ENCODE measurements around the gene ACHE. TPM values are rescaled to one million over a fixed set of nuclear protein-coding genes. Genes with fewer than 3 reads are reported as not detected.
"Not testable (repeated sequence)": the region's sequence is repeated elsewhere in the genome, so short reads cannot be mapped to it uniquely, and the experiment has no call there.

Gene ACHE
- total RNA-seq, 1 experiment from 2014 or later = 7.0 TPM

- H3K79me2 ChIP-seq (ENCODE audit: insufficient read depth, low read length) = no peaks in the 10 kb centered on the region
- Mint-ChIP-seq H3K27ac (no peak overlapping the region), H3K4me1 (peaks cover 1 to 6% of the 10 kb centered on the region in 2 experiments; a peak in 1 of 4 replicates), H3K4me3 (no peak overlapping the region), H3K36me3 (ENCODE audit: insufficient read depth in 1 of 3, low read depth in 3 of 3) (no peaks in the 10 kb centered on the region; a peak in 1 of 7 replicates), H3K27me3 (ENCODE audit: low read depth) (no peaks in the 10 kb centered on the region), H3K9me3 (no peaks in the 10 kb centered on the region; a peak in 2 of 5 replicates)
- H2BK15ac ChIP-seq (ENCODE audit: low read depth, low read length) = no peak overlapping the region
- no peak for DNase-seq
- no peak overlapping the region for H3K23ac ChIP-seq (ENCODE audit: insufficient read length, low read depth, low read length)
- no peak overlapping the region for H2BK20ac ChIP-seq (ENCODE audit: low read depth, low read length, poor library complexity, severe bottlenecking)
- no peak overlapping the region for H2BK5ac ChIP-seq (ENCODE audit: insufficient read length, low read length)
- no peak overlapping the region for H3K14ac ChIP-seq (ENCODE audit: insufficient read depth, low read length)
- H4K20me1 ChIP-seq (ENCODE audit: control insufficient read depth, insufficient read depth, insufficient read length) = no peaks in the 10 kb centered on the region
- H3K18ac ChIP-seq (ENCODE audit: insufficient read length, low read depth, low read length) = no peak overlapping the region
- no peaks in the 10 kb centered on the region for H3K27me3 ChIP-seq (ENCODE audit: insufficient read depth, low read length)
- no peak overlapping the region for H4K5ac ChIP-seq (ENCODE audit: insufficient read length, low read depth, low read length)
- H2BK120ac ChIP-seq (ENCODE audit: low read depth, low read length, poor library complexity, severe bottlenecking) = no peak overlapping the region
- H3K4me1 ChIP-seq (ENCODE audit: insufficient read depth, low read length) = no peaks in the 10 kb centered on the region
- no peak overlapping the region for H3K27ac ChIP-seq (ENCODE audit: insufficient read length, low read depth, low read length)
- no CpG with 5 or more reads among the region's 3 CpGs for WGBS (ENCODE audit: extremely low coverage, insufficient read length, low lambda C conversion rate)
- no peak overlapping the region for H4K8ac ChIP-seq (replicated peaks; ENCODE audit: insufficient read length, low read depth, low read length)
- H3K23me2 ChIP-seq (ENCODE audit: insufficient read length, low read depth, low read length, poor library complexity, severe bottlenecking) = no peaks in the 10 kb centered on the region
- no peaks in the 10 kb centered on the region for H3K9me3 ChIP-seq (ENCODE audit: control insufficient read depth, low read depth, low read length)
- H4K91ac ChIP-seq (ENCODE audit: insufficient read length, low read depth, low read length) = no peak overlapping the region
- TF ChIP-seq CTCF (conservative IDR thresholded peaks at IDR 0.05) = no peak
- H3K56ac ChIP-seq (ENCODE audit: insufficient read length, low read depth, low read length) = no peak overlapping the region
- no peak overlapping the region for H2BK12ac ChIP-seq (ENCODE audit: insufficient read length, low read depth, low read length)
- no peaks in the 10 kb centered on the region for H3K79me1 ChIP-seq (ENCODE audit: insufficient read depth, low read depth, low read length, poor library complexity, severe bottlenecking)
- no peak overlapping the region for H3K4ac ChIP-seq (ENCODE audit: low read depth, low read length)
- H2AK5ac ChIP-seq (ENCODE audit: insufficient read length, low read length) = no peak overlapping the region
- no peak overlapping the region for H3T11ph ChIP-seq (ENCODE audit: low read length)
- no peak overlapping the region for H3K4me2 ChIP-seq (ENCODE audit: insufficient read depth, insufficient read length, low read length)
- no peak overlapping the region for H2AFZ ChIP-seq (ENCODE audit: low read length)
- no peak overlapping the region for H3K9ac ChIP-seq (ENCODE audit: extremely low read depth, insufficient read length, low read length)
These were observed 15.8 kb upstream of the ACHE start for GRCh38 chr7:100911484-100911883.

DNA sequence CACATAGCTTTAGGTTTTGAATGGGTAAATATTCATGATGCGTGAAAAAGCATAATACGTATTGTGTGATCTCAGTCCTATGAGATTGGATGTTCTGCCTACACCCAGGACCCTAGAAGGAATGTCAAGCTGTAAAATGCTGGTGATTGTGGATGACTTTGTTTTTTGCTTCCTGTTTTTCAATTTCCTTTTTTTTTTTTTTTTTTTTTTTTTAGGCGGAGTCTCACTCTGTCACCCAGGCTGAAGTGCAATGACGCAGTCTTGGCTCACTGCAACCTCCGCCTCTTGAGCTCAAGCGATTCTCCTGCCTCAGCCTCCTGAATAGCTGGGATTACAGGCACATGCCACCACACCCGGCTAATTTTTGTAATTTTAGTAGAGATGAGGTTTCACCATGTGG is 14.8 kb upstream of the ACHE start:
- H3K56ac ChIP-seq (ENCODE audit: insufficient read length, low read depth, low read length); H4K5ac ChIP-seq (ENCODE audit: insufficient read length, low read depth, low read length); H2AK5ac ChIP-seq (ENCODE audit: insufficient read length, low read length); H3K36me3 Mint-ChIP-seq (ENCODE audit: insufficient read depth in 1 of 3, low read depth in 3 of 3); H3K27ac ChIP-seq (ENCODE audit: insufficient read length, low read depth, low read length); H2BK5ac ChIP-seq (ENCODE audit: insufficient read length, low read length); H3K27ac Mint-ChIP-seq; H3K27me3 ChIP-seq (ENCODE audit: insufficient read depth, low read length); DNase-seq; H3K9me3 Mint-ChIP-seq; H3K9ac ChIP-seq (ENCODE audit: extremely low read depth, insufficient read length, low read length); H3K14ac ChIP-seq (ENCODE audit: insufficient read depth, low read length); H3T11ph ChIP-seq (ENCODE audit: low read length); H2BK15ac ChIP-seq (ENCODE audit: low read depth, low read length); H3K4me2 ChIP-seq (ENCODE audit: insufficient read depth, insufficient read length, low read length); H3K23me2 ChIP-seq (ENCODE audit: insufficient read length, low read depth, low read length, poor library complexity, severe bottlenecking); H3K4me3 Mint-ChIP-seq; H3K79me2 ChIP-seq (ENCODE audit: insufficient read depth, low read length); H3K4ac ChIP-seq (ENCODE audit: low read depth, low read length); H3K27me3 Mint-ChIP-seq (ENCODE audit: low read depth); H3K18ac ChIP-seq (ENCODE audit: insufficient read length, low read depth, low read length); H3K4me1 ChIP-seq (ENCODE audit: insufficient read depth, low read length); H4K8ac ChIP-seq (replicated peaks; ENCODE audit: insufficient read length, low read depth, low read length); H2BK120ac ChIP-seq (ENCODE audit: low read depth, low read length, poor library complexity, severe bottlenecking); H2BK12ac ChIP-seq (ENCODE audit: insufficient read length, low read depth, low read length); H4K20me1 ChIP-seq (ENCODE audit: control insufficient read depth, insufficient read depth, insufficient read length); H2BK20ac ChIP-seq (ENCODE audit: low read depth, low read length, poor library complexity, severe bottlenecking); H3K23ac ChIP-seq (ENCODE audit: insufficient read length, low read depth, low read length); H2AFZ ChIP-seq (ENCODE audit: low read length); H3K9me3 ChIP-seq (ENCODE audit: control insufficient read depth, low read depth, low read length); H3K4me1 Mint-ChIP-seq; H4K91ac ChIP-seq (ENCODE audit: insufficient read length, low read depth, low read length); H3K79me1 ChIP-seq (ENCODE audit: insufficient read depth, low read depth, low read length, poor library complexity, severe bottlenecking): not testable (repeated sequence)
- no CpG with 5 or more reads among the region's 7 CpGs for WGBS (ENCODE audit: extremely low coverage, insufficient read length, low lambda C conversion rate)

Measured in H9 (cell line).